Stimulated activated CD4-positive, alpha-beta T cell treated with anti-CD3 and anti-CD28 coated beads, Interleukin-4, amount 100 ng/mL, for 24 hours (primary cell): ENCODE results near the gene YES1.

Source experiments
- DNase-seq: peaks from one replicate; pipeline ENCODE4 v3.0.0-alpha.2; 2020

The YES1 gene

GRCh38 chr18:811892-812375 lies at the start of gene YES1:
Gene YES1 (minus strand): TSS chr18:812242. CDS start chr18:756827, 55,415 bp downstream.
- peak; percentile 56 for DNase-seq

DNA sequence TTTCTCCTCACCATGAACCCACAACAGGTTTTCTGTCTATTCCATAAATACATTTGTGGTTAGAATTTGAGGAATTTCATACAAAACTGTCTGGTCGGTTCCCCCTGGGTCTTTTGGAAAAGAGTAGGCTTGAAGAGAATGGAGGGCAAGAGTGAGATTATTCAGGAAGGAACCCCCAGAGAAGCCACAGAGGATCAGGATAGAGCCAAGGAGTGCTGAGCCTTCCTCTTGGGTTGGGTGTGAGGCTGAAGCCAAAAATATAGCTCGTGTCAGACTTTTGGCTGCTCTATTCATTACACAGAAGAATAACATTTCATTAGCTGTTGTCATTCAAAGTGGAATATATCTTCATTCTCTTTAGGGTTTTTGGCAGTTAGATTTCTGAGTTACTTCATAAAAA lies 45.9 kb upstream of the YES1 start:
- DNase-seq = no peak

DNA sequence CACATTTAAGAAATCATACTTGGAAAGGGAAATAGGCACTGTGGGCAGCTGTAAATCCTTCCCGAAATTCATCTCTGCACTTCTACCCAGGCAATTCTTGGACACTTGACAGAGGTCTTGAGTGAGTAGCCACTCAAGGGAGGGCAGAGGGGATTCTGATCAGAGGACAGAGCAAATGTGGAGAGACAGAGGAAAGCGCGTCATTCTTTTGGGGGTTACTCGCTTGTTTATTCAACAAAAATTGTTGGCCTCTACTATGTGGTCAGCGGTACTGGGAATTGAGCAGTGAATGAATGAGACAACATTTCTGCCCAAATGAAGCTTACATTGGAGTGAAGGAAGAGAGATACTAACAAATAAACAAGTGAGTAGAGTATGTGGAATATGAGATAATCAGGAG lies 41.4 kb upstream of the YES1 start:
- no peak for DNase-seq

DNA sequence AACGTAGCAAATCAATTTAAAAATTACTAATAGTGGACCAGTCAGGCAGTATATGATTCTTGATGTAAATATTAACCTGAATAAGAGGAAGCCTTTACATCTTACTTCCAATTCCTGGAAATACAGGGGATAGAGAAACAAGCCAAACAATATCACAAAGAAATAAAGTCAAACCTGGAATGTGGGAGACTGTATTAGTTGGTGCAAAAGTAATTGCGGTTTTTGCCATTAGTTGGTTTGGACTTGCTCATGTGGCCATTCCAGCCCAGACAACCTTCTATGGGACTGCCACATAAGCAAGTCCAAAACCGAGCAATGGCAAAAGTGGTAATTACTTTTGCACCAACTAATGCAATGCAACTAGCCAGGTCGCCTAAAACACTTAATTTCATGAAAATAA lies 38.9 kb upstream of the YES1 start:
- DNase-seq = no peak

- no peak for DNase-seq
Measured at GRCh38 chr18:849021-849420, 37.0 kb upstream of the YES1 start.

GRCh38 chr18:848062-848861 lies 36.2 kb upstream of the YES1 start:
- no peak for DNase-seq

DNA sequence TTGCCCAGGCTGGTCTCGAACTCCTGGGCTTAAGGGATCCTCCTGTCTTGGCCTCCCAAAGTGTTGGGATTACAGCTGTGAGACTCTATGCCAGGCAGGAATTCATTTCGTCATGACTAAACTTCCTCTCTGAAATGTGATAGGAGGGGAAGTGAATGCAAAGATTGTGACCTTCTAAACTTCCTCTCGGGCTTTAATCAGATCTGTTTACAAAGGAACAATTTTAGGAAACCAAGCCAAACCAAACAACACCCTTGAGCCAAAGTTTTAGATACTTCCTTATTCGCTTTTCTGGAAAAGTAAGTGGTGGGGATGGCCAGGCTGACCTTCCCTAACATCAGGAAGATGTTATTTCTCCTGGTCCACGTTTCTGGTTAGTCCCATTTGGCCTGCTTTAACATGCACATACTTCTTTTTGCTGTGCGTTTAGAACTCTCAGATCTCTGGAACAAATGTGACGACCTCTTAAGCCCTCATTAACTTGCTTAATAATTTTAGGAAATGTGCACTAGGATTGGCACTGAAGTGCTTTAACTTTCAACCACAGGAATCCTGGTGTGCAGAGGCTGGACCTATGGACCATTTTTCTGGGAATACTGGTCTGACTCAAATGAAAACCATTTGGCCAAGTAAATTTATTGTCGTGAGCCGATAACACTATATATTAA lies 33.2 kb upstream of the YES1 start:
- DNase-seq = no peak

DNA sequence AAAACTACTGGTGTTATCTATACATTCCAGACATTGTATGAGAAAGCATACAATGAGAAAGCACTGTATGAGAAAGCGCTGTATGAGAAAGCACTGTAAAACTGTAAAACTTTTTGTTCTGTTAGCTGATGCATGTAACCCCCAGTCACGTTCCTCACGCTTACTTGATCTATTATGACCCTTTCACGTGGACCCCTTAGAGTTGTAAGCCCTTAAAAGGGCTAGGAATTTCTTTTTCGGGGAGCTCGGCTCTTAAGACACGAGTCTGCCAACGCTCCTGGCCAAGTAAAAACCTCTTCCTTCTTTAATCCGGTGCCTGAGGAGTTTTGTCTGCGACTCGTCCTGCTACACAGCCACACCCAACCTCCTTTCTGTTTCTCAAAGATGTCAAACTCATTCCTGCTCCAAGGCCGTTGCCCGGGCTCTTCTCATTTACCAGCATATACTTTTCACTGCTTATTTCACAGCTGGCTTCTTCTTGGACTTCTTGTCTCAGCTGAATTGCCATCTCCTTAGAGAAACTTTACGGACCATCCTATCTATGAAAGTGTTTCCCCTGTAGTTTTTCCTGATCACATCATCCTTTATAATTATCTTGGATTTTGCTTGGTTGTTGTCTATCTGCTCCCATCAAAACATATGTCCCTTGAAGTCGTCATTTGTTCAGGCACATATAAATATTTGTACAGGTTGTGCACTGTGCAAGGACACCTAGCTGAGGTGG lies 29.8 kb upstream of the YES1 start:
- DNase-seq = no peak

DNA sequence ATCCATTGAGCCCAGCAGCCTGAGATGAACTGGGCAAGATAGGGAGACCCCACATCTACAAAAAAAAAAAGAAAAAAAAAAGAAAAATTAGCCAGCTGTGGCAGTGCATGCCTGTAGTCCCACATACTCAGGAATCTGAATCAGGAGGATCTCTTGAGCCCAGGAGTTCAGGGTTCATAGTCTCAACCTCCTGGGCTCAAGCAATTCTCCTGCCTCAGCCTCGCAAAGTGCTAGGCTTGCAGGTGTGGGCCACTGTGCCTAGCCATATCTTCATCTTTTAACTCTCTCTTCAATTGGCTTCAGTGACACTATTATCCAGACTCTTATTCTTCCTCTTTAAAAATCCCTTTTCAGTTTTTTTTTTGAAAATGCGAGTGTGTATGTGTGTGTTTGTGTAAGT lies 28.5 kb upstream of the YES1 start:
- DNase-seq = no peak

- DNase-seq = no peak
Measured at GRCh38 chr18:840023-840408, 28.0 kb upstream of the YES1 start.

GRCh38 chr18:839224-840022 lies 27.4 kb upstream of the YES1 start:
- peak; percentile 90 for DNase-seq

DNA sequence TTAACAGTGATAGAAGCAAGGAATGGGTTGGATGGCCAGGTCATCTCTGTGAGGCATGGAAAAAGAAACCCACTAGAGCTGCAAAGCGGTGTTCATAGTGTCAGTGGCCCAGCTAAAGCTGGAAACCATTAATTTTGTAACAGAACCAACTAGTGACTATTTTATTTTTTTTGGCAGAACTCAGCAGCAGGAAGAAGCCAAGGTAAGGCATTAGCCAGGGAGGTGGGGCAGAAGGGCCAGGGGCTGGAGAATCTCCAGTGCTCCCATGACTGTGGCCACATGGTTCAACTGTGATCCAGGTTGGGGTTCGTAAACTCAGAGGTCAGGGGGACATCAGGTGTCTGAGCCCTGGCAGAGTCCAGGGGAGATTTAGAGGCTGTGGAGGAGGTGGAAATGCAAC lies 25.9 kb upstream of the YES1 start:
- DNase-seq = no peak

- no peak for DNase-seq
Measured at GRCh38 chr18:834082-834720, 22.2 kb upstream of the YES1 start.

GRCh38 chr18:833197-833596 lies 21.2 kb upstream of the YES1 start:
- DNase-seq = no peak

DNA sequence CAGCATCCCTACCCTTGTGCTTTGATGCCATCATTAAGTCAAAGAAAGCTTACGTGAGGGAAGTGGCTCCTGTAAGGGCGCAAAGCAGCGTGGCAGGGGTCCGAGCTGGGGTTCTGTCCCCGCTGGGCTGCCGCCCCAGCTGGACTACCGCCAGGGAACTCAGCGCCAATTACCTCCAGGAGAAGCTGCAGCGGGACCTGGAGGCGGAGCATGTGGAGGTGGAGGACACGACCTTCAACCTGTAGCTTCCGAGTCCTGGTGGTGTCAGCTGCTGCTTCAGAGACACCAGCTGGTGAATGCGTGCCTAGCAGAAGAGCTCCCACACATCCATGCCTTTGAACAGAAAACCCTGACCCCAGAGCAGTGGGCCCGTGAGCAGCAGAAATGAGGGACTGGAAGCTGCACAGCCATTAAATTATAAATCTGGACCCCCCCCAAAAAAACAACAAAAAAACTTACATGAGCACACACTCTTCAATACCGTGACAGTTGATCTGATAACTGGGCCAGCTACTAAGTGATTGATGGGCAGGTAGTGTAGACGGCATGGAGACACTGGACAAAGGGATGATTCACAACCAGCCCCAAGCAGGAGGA lies 20.1 kb upstream of the YES1 start:
- DNase-seq = no peak

- peak; percentile 16 for DNase-seq
Measured at GRCh38 chr18:830315-830901, 18.4 kb upstream of the YES1 start.

- no peak for DNase-seq
Measured at GRCh38 chr18:829432-829831, 17.4 kb upstream of the YES1 start.

DNA sequence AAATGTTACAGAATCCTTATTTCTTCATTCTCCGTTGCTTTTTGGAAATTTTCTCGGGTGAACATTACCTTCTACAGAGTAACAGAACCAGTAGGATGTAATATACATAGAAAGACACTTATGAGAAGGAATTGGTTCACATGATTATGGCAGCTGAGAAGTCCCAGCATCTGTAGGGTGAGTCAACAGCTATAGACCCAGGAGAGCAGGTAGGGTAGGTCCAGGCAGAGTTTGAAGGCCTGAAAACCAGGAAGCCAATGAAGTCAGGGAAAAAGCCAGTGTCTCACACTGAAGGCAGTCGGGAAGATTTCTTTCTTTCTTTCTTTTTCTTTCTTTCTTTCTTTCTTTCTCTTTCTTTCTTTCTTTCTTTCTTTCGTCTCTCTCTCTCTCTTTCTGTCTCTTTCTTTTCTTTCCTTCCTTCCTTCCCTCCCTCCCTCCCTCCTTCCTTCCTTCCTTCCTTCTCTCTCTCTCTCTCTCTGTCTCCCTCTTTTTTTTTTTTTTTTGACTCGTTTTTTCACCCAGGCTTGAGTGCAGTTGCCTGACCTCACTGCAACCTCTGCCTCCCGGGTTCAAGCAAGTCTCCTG lies 15.1 kb upstream of the YES1 start:
- no peak for DNase-seq

DNA sequence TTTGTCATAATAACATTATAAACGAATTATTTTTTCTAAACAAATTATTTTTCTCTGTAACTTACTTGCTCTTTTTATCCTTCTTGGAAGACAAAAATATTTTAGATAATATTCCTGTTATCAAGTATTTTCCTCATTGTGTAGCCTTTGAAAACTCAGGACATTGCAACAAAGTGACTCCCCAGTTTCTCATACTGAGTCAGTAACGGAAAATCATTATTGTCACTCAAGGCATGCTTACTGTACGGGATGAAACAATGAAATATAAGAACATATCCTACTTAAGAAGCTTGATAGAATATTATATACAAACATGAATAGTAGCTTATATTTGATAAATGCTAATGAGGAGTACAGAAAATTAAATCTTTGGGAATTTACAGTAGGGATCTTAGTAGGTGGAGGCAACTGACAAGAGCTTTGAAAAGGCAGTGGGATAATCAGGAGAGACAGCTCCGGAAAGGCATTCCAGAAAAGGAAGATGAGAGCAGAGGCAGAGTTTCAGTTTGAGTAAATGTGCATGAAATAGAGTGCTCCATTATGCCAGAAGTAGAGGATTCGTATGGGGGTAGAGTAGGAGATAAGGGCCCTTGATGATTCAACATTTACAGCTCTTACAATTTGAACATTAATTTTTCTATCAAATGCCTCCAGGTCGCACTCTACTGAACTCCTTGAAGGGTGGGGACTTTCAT lies 14.0 kb upstream of the YES1 start:
- DNase-seq = no peak

GRCh38 chr18:824179-824578 lies 12.1 kb upstream of the YES1 start:
- no peak for DNase-seq
